Activated CD4-positive, alpha-beta T cell treated with anti-CD3 and anti-CD28 coated beads, Interleukin-2, amount 50 U/mL, for 24 hours (primary cell): ENCODE measurements around the gene GTF3C1.
"Not testable (repeated sequence)": the region's sequence is repeated elsewhere in the genome, so short reads cannot be mapped to it uniquely, and the experiment has no call there.

Experiments
- DNase-seq, 2 donors: peaks; one replicate each; pipeline ENCODE4 v3.0.0-alpha.2; 2020; ENCODE audit warnings: low read depth in 1 of 2, low spot score in 1 of 2

GTF3C1 gene

GRCh38 chr16:27549746-27550581 is at the start of gene GTF3C1, which contains the start of gene KATNIP:
Gene GTF3C1, minus strand, starts transcription at chr16:27549913. Its CDS starts 23 bp downstream, at chr16:27549890.
Gene KATNIP, plus strand, starts transcription at chr16:27550144. Its CDS starts 27 bp downstream, at chr16:27550171.
- peak; percentile 100 for DNase-seq

- no peak for DNase-seq
Observed at GRCh38 chr16:27598931-27599565, 49.3 kb upstream of the GTF3C1 start.

GRCh38 chr16:27598220-27598619 is 48.5 kb upstream of the GTF3C1 start:
- no peak for DNase-seq

GRCh38 chr16:27597361-27597760 is 47.6 kb upstream of the GTF3C1 start:
- DNase-seq: no peak

- DNase-seq: no peak
Observed at GRCh38 chr16:27596411-27596810, 46.7 kb upstream of the GTF3C1 start.

GRCh38 chr16:27595993-27596392 is 46.3 kb upstream of the GTF3C1 start:
- no peak for DNase-seq

- DNase-seq: no peak
Observed at GRCh38 chr16:27595475-27595874, 45.8 kb upstream of the GTF3C1 start.

- DNase-seq: no peak
Observed at GRCh38 chr16:27591837-27592236, 42.1 kb upstream of the GTF3C1 start.

- DNase-seq: no peak
Observed at GRCh38 chr16:27588057-27588456, 38.3 kb upstream of the GTF3C1 start.

- no peak for DNase-seq
Observed at GRCh38 chr16:27586711-27587110, 37.0 kb upstream of the GTF3C1 start.

GRCh38 chr16:27585200-27585599 is 35.5 kb upstream of the GTF3C1 start:
- no peak for DNase-seq

- DNase-seq: no peak
Observed at GRCh38 chr16:27583634-27584033, 33.9 kb upstream of the GTF3C1 start.

- no peak for DNase-seq
Observed at GRCh38 chr16:27582883-27583282, 33.2 kb upstream of the GTF3C1 start.

GRCh38 chr16:27579087-27579980 is 29.6 kb upstream of the GTF3C1 start:
- no peak for DNase-seq

- DNase-seq: no peak
Observed at GRCh38 chr16:27576729-27577128, 27.0 kb upstream of the GTF3C1 start.

GRCh38 chr16:27572711-27573110 is 23.0 kb upstream of the GTF3C1 start:
- no peak for DNase-seq

GRCh38 chr16:27571433-27572326 is 22.0 kb upstream of the GTF3C1 start:
- no peak for DNase-seq

- not testable (repeated sequence) for DNase-seq
Observed at GRCh38 chr16:27570986-27571385, 21.3 kb upstream of the GTF3C1 start.

GRCh38 chr16:27568077-27568476 is 18.4 kb upstream of the GTF3C1 start:
- no peak for DNase-seq

GRCh38 chr16:27566417-27566816 is 16.7 kb upstream of the GTF3C1 start:
- DNase-seq: no peak
